Esophagus muscularis mucosa (tissue), 4 donors: ENCODE results near the gene MRPL1.
"Not testable (repeated sequence)": the region's sequence is repeated elsewhere in the genome, so short reads cannot be mapped to it uniquely, and the experiment has no call there.

ENCODE experiments used
- EP300 ChIP-seq: sonication (generic); formaldehyde crosslinking; IDR thresholded peaks from one replicate; pipeline ENCODE4 v1.6.1; 2017; ENCODE audit warnings: antibody characterized with exemption
- POLR2A ChIP-seq: fragments of 450-650 bp; IDR thresholded peaks from one replicate; pipeline ENCODE4 v1.6.1; 2017; ENCODE audit warnings: antibody characterized with exemption, moderate library complexity, mild to moderate bottlenecking, low read depth
- POLR2AphosphoS5 ChIP-seq, 2 donors: sonication (generic); formaldehyde crosslinking; IDR thresholded peaks; one replicate each; pipeline ENCODE4 v1.6.1; 2017; ENCODE audit warnings: antibody characterized with exemption in 2 of 2
- TF ChIP-seq, protein P1 (sequence below), 3 experiments: fragments of 200-600 bp in 2 of 3; fragments of 450-650 bp in 1 of 3; sonication (generic) in 2 of 3; IDR thresholded peaks; one replicate each; pipeline ENCODE4 v1.5.1; 2017 to 2019; ENCODE audit warnings: antibody characterized with exemption in 3 of 3, mild to moderate bottlenecking in 2 of 3, moderate library complexity in 1 of 3

DNA sequence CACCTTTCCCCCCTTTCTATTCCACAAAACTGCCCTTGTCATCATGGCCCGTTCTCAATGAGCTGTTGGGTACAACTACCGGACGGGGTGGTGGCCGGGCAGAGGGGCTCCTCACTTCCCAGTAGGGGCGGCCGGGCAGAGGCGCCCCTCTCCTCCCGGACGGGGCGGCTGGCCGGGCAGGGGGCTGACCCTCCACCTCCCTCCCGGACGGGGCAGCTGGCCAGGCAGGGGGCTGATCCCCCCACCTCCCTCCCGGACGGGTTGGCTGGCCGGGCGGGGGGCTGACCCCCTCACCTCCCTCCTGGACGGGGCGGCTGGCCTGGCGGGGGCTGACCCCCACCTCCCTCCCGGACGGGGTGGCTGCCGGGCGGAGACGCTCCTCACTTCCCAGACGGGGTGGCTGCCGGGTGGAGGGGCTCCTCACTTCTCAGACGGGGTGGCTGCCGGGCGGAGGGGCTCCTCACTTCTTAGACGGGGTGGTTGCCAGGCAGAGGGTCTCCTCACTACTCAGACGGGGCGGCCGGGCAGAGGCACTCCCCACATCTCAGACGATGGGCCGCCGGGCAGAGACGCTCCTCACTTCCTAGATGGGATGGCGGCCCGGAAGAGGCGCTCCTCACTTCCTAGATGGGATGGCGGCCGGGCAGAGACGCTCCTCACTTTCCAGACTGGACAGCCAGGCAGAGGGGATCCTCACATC is 121.1 kb downstream of the MRPL1 start:
- TF ChIP-seq, protein P1, sequence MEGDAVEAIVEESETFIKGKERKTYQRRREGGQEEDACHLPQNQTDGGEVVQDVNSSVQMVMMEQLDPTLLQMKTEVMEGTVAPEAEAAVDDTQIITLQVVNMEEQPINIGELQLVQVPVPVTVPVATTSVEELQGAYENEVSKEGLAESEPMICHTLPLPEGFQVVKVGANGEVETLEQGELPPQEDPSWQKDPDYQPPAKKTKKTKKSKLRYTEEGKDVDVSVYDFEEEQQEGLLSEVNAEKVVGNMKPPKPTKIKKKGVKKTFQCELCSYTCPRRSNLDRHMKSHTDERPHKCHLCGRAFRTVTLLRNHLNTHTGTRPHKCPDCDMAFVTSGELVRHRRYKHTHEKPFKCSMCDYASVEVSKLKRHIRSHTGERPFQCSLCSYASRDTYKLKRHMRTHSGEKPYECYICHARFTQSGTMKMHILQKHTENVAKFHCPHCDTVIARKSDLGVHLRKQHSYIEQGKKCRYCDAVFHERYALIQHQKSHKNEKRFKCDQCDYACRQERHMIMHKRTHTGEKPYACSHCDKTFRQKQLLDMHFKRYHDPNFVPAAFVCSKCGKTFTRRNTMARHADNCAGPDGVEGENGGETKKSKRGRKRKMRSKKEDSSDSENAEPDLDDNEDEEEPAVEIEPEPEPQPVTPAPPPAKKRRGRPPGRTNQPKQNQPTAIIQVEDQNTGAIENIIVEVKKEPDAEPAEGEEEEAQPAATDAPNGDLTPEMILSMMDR (IDR thresholded peaks at IDR 0.05) = not testable (repeated sequence)
- TF ChIP-seq POLR2AphosphoS5 (IDR thresholded peaks at IDR 0.05); EP300; POLR2A: not testable (repeated sequence)
